ENCODE results near the gene LRFN3.
A peak's percentile ranks its signal among the peaks of the same experiment; 100 is the strongest.
"Not testable (repeated sequence)": the region's sequence is repeated elsewhere in the genome, so short reads cannot be mapped to it uniquely, and the experiment has no call there.

LRFN3 gene

DNA sequence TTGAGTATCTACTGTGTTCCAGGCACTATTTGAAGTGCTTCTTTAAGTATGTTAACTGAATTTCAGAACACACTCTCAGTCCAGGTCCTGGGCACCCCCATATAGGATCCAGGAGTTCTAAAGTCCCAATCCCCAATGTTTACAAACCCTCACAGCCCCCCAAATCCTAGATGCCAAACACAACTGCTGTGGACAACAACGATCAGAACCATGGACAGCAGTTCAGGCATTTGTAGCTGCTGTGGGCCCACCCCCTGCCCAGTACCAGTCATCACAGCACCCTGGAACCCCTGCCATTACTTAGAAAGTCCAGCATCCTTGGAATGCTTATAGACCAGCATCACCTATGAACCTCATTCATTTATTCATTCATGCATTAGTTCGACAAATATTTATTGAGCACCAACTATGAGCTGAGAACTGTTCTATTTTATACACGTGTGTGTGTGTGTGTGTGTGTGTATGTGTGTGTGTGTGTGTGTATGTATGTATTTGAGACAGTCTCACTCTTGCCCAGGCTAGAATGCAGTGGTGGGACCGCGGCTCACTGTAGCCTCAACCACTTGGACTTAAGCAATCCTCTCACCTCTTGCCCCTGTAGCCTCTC lies 39.5 kb downstream of the LRFN3 start:
- DNase-seq (ENCODE audit: low read depth, low spot score) = no peak

DNA sequence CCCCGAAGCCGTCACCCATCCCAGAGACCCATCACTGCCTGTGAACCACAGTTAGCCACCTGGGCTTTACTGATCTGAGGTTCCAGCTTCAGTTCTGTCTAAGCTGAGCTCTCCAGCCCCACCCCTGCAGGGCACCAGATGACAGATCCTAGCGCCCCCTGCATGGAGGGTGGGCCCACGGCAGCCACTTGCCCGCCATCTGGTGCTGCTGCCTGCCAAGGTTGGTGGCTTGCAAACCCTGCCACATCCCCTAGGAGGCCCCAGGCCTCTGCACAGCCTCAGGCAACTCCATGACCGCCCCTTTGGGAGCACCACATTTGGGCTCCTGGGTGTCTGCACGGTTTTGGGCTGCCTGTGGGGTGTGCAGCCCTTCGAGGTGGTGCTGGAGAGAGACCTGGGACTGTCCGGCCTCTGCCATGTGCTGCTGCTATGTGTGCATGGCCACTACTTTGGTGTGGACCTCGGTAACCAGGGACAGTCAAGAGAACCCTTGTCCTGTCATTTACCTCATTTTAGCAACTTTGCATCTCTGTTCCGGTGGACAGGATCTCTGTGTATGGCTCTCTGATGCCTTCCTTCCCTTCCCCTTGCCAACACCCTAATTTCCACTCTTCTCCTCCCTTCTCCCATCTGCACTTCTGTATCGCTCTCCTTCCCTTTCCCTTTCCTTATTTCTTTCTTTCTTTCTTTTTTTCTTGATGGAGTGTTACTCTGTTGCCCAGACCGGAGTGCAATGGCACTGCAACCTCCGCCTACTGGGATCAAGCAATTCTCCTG lies 41.5 kb downstream of the LRFN3 start:
- DNase-seq (ENCODE audit: low read depth, low spot score) = peak; percentile 72

DNA sequence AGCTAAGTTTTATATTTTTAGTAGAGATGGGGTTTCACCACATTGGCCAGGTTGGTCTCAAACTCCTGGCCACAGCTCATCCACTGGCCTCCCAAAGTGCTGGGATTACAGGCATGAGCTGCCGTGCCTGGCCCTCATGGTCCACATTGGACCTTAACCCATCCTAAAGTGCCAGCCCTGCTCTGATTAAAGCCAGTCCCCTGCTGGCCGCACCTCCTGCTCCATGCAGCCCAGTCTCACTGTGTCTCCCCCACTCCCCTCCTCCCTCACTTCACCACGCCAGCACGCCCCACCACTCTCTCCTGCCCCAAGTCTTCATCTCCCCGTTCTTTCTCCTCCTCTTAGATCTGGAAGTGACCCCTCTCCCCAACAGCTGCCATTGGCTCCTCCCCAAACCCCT lies 42.1 kb downstream of the LRFN3 start:
- no peak for DNase-seq (ENCODE audit: low read depth, low spot score)

DNA sequence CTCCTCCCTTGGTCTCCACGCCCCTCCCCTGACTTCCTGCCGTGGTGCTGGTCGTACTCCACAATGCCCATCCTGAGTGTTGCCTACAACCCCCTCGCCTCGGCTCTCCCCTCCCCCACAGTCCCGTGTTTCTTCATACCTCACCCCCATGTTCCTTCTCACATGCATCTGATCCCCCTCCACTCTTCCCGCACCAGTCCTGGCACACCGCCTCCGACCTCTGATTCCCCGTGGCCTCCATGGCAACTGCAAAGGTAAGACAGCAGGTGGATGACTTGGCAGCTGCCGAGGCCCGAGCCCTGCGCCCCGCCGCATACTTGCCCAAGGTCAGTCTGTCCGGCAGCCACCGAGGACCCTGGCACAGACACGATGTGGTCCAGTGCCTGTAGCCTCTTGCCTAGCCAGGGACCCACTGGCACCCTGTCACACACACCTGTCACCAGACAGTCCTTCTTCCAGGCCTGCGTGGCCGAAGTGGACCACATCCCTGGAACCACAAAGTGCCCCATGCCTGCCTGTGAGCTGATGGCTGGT lies 42.7 kb downstream of the LRFN3 start:
- DNase-seq (ENCODE audit: low read depth, low spot score) = no peak

DNA sequence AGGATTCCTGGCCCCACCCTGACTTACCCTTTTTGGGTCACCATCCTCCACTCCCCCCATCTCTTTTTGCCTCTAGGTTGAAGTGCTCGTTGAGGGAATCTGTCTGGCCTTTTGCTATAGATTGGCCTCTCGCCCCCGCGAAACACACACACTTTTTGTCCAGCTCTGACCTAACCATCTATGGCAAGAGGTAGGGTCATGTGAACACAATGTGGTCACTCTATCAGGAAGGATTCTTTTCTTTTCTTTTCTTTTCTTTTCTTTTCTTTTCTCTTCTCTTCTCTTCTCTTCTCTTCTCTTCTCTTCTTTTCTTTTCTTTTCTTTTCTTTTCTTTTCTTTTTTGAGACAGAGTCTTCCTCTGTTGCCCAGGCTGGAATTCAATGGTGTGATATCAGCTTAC lies 44.8 kb downstream of the LRFN3 start:
- not testable (repeated sequence) for DNase-seq (ENCODE audit: low read depth, low spot score)

DNA sequence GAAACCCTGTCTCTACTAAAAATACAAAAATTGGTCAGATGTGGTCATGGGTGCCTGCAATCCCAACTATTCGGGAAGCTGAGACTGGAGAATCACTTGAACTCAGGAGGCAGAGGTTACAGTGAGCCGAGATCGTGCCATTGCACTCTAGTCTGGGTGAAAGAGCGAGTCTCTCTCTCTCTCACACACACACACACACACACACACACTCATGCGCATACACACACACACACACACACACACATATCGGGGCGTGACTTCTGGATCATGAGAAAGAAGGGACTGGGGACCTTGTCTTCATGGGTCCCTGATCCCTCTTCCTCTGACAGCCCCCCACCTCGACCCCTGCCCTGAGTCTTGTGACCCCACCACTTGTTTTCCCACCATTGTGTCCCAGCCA lies 47.0 kb downstream of the LRFN3 start:
- no peak for DNase-seq (ENCODE audit: low read depth, low spot score)

DNA sequence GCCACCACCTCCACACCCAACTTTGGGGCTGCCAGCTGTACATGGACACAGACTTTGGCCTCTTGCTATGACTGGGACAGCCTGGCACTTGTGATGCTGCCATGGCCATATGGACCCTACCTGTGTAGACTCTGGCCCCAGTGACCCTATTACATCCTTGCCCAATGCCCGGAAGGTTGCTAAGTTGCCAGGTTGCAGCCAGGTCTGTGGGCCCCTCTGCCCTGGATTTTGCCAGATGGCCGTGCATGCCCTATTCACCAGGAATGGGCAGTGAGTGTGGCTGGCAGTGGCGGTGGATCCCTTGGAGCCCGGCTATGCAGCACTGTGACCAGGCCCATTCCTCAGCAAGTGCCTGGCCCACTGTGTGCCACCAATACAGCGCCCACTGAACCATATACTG lies 49.9 kb downstream of the LRFN3 start:
- DNase-seq (ENCODE audit: low read depth, low spot score) = no peak

DNA sequence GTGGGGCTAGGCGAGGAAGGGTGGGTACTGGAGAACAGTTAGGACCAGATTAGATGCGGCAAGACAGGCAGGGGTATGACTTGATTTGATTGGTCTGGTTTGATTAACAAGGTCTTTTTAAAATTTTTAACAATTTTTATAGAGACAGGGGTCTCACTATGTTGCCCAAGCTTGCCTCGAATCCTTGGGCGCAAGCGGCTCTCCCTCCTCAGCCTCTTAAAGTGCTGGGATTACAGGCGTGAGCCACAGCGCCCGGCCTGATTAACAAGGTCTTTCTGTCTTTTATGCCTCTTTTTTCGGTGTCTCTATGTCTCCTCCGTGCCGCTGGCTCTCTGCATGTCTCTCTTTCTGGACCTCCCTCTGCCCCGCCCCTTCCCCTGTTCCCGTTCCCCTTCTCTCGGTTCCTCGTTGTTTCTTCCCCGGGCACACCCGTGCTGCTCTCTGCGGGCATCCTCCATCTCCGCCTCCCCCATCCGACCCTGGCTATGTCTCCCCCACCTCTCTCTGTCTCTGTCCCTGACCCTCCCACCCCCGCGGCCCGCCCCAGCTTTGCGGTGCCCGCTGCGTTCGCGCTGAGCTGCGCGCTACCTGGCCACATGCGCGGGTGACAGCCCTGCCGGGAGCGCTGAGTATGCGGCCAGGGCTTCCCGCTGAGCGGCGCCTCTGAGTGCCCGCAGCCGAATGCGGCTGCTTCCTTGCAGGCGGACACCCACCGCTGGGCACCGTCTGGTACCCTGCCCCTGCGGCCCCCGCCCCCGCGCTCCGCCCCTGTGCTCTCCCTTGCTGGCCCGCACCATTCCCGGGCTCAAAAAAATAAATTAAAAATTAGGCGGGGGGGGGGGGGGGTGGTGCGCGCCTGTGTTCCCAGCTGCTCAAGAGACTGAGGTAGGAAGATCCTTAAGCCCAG lies 50.7 kb downstream of the LRFN3 start:
- DNase-seq (ENCODE audit: low read depth, low spot score) = peak; percentile 36

DNA sequence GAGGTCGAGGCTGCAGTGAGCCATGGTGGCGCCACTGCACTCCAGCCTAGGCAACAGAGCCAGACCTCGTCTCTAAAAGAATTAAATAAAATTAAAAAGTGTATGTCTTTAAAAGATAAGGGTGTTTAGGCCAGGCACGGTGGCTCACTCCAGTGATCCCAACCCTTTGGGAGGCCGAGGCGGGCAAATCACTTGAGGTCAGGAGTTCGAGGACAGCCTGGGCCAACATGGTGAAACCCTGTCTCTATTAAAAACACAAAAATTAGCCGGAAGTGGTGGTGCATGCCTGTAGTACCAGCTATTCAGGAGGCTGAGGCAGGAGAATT lies 51.4 kb downstream of the LRFN3 start:
- no peak for DNase-seq (ENCODE audit: low read depth, low spot score)

DNA sequence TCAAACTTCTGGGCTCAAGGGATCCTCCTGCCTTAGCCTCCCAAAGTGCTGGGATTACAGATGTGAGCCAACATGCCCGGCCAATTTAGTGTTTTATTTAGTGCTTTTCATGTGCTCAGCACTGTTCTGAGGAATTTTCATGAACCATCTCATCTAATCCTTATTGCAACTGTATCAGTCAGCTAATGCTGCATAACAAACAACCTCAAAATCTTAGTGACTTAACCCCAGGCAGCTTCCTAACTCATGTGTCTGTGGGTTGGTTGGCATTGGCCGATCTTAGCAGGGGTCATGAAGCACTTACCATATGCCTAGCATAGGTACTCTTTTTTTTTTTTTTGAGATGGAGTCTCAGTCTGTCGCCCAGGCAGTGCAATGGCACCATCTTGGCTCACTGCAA lies 52.6 kb downstream of the LRFN3 start:
- DNase-seq (ENCODE audit: low read depth, low spot score) = no peak

DNA sequence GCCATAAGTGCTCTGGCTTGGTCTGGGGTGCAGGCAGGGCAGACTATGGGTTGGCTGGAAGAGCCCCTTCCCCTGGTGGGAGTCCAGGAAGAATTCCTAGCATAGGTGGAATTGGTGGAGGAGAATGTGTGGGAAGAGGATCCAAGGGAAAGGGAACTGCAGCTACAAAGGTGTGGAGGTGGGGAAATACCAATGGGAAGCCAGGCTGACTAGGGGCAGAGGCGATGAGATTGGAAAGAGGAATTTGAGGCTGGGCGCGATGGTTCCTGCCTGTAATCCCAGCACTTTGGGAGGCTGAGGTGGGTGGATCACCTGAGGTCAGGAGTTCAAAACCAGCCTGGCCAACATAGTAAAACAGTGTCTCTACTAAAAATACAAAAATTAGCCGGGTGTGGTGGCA lies 54.0 kb downstream of the LRFN3 start:
- DNase-seq (ENCODE audit: low read depth, low spot score) = no peak

DNA sequence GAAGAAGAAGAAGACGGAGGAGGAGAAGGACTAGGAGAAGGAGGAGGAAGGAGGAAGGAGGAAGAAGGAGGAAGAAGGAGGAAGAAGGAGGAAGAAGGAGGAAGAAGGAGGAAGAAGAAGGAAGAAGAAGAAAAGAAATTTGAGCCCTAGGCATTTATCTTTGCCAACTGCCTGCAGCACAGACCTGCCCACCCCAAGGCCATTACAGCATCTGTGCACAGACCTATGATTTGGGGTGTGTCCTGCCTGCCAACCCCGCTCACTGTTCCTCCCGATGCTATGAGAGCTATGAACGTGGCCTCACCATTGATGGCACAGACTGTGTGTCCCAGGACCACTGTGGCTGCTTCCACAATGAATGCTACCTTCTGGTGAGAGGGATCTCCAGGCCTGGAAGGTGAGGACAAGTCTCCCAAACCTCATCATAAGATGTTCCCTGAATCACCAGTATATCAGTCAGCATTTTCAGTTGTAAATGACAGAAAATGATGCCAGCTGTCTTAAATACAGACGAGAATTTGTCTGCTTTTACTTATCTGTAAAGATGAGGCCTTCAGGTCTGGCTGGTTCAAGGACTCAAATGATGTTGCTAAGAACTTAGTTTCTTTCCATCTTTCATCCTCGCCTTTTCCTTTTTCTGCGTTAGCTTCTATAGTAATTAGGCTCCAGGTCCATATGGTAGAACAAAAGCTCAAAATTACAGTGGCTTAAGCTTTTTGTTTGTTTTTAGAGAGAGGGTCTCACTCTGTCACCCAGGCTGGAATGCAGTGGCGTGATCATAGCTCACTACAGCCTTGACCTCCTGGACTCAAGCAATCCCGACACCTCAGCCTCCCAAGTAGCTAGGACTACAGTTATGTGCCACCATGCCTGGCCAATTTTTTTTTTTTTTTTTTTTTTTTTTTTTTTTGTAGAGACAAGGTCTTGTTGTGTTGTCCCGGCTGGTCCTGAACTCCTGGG lies 54.9 kb downstream of the LRFN3 start:
- no peak for DNase-seq (ENCODE audit: low read depth, low spot score)

DNA sequence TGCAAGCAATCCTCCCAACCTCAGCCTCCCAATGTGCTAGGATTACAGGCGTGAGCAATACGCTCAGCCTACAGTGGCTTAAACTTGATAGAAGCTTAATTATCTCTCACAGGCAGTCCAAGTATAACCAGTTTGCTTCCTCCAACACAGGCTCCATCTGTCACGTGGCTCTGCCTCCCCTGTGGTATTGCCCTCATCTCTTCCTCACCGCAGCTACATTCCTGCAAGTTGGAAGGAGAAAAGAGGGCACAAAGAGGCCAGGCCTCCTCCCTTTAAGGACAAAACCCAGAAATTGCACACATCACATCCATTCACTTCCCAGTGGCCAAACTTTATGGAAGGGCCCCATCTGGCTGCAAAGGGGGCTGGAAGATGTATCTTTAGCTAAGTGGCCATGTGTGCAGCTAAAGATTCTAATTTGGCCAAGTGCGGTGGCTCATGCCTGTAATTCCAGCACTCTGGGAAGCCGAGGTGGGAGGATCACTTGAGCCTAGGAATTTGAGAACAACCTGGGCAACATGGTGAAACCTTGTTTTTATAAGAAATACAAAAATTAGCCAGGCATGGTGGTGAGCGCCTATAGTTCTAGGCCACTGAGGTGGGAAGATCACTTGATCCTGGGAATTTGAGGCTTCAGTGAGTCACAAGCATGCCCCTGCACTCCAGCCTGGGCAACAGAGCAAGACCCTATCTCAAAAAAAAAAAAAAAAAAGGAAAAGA lies 55.7 kb downstream of the LRFN3 start:
- no peak for DNase-seq (ENCODE audit: low read depth, low spot score)

DNA sequence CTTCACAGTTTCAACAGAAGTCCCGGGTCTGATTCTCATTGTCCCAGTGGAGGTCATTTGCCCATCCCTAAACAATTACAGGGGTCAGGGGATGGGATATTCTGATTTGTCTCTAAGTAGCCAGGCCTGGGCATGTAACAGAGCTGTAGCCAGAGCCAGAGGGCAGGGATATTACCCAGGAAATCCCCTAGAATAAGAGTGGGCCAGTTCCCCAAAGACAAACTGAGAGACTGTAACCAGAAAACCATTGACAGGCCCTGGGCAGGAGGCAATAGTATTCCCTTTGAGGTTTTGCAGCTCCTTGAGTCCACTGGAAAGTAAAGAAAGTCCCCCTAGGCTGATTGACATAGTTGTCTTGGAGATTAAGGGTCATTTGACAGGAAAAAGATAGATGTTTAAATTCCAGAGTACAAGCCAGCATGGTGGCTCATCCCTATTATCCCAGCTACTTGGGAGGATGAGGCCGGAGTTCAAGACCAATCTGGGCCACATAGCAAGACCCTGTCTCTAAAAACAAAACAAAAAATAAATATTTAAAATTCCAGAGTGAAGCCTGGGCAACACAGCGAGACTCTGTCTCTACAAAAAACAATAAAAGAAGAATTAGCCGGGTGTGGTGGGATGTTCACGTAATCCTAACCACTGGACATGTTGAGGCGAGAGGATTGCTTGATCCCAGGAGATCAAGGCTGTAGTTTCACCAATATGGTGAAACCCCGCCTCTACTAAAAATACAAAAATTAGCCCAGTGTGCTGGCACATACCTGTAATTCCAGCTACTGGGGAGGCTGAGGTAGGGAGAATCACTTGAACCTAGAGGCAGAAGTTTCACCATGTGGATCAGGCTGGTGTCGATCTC lies 57.0 kb downstream of the LRFN3 start:
- no peak for DNase-seq (ENCODE audit: low read depth, low spot score)

DNA sequence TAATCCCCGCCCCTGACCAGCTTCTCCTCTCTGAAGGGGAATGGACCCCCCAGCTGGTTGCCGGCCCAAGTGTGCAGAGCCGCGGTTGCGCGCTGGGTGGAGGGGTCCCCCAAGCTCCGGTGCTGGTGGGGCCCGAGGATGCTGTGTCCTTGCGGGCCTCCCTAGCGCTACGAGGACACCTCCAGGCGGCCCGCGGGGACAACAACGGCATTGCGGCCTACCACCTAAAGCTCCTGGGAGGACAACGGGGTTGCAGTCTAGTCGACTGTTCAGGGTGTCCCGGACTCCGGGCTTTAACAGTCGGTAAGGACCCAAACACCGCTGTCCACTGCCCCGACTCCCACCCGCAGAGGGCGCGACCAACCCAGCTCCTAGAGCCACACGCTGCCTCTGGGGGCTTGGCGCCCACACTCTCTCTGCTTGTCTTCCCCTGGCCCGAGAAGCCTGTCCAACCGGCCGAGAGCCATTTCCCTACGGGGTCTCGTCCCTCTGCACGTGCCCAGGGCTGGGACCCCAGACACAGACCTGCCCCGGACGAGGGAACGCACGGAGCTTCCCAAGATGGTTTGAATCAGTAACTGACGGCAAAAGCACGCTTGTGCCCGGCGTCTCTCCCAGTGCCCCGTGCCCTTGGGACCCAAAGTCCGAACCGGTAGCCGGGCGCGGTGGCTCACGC lies 57.9 kb downstream of the LRFN3 start:
- no peak for DNase-seq (ENCODE audit: low read depth, low spot score)

Measured in ELF-1 (cell line).